ENCODE measurements around the gene TFF2. TPM values are rescaled to one million over a fixed set of nuclear protein-coding genes. Genes with fewer than 3 reads are reported as not detected.

Gene TFF2
- total RNA-seq, 2 experiments from 2014 or later: not detected

DNA sequence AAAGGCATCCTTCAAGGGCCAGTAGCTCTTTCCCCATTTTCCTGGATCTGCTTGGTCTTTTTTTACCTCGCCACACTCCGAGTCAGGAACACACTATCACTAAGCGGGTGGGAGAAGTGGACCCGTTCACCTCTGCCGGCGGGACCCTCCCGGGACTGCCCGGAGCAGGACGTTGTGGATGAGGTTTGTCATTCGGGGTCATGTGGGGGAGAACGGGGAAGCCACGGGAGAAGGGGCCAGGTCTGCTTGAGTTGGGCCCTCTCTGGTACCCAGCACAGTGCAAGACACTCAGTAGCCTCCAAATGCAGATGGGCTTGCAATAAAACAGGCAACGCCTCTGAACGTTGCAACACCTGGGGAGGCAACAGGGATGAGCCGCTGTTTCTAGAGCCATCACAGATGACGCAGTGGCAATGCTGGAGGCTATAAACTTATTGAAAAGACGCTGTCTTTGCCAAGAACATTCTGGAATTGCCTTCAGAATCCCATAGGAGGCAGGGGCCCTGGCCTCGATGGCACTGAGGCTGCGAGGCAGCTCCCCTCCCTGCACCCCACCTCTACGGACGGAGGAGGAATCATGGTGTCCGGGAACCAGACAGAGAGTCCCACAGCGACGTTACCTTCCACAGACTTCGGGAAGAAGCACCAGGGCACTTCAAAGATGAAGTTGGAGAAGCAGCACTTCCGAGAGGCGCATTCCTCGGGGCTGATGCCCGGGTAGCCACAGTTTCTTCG lies 3.8 kb downstream of the TFF2 start:
- POLR2A ChIA-PET: no interaction called here
- no peak for DNase-seq
- CTCF ChIA-PET: interaction anchor here (1.6 kb wide), 1 partner anchor 57 kb away, joined by 3 read pairs; the partner anchor contains the start of gene UBASH3A
- Mint-ChIP-seq H3K36me3 (ENCODE audit: low read depth) (no peaks in the 10 kb centered on the region), H3K9me3 (no peaks in the 10 kb centered on the region), H3K4me1 (no peaks in the 10 kb centered on the region), H3K27me3 (no peaks in the 10 kb centered on the region), H3K27ac (no peak overlapping the region), H3K4me3 (no peak overlapping the region)

DNA sequence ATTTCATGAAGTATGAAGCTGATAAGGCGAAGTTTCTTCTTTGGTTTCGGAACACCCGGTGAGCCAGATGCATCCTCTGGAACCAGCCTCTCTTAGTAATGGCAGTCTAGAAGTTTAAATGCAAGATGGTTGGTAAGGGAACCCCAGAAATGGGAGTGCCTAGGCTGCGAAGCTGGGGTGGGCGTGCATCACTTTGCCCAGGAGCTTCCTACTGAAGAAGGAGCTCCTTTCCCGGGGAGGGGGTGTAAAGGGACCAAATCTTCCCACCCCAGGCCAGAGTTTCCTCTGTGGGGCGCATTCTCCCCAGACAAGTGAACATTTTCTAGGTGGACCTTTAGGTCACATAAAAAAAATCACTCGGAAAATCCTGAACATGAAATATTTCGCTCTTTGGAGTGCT lies 4.4 kb downstream of the TFF2 start:
- Mint-ChIP-seq H3K4me3 (no peak overlapping the region), H3K27ac (no peak overlapping the region), H3K4me1 (no peaks in the 10 kb centered on the region), H3K36me3 (ENCODE audit: low read depth) (no peaks in the 10 kb centered on the region), H3K9me3 (no peaks in the 10 kb centered on the region), H3K27me3 (no peaks in the 10 kb centered on the region)
- POLR2A ChIA-PET: no interaction called here
- no peak for DNase-seq
- CTCF ChIA-PET: interaction anchor here (1.6 kb wide), 1 partner anchor 58 kb away, joined by 3 read pairs; the partner anchor contains the start of gene UBASH3A

- H3K4me1 Mint-ChIP-seq: no peaks in the 10 kb centered on the region
- H3K4me3 Mint-ChIP-seq: no peak overlapping the region
- CTCF ChIA-PET: no interaction called here
- POLR2A ChIA-PET: no interaction called here
- no peak for DNase-seq
- no peak overlapping the region for H3K27ac Mint-ChIP-seq
- no peaks in the 10 kb centered on the region for H3K27me3 Mint-ChIP-seq
- H3K9me3 Mint-ChIP-seq: no peaks in the 10 kb centered on the region
- H3K36me3 Mint-ChIP-seq (ENCODE audit: low read depth): no peaks in the 10 kb centered on the region
Measured at GRCh38 chr21:42344631-42345030, 6.2 kb downstream of the TFF2 start.

GRCh38 chr21:42343963-42344510 lies 6.8 kb downstream of the TFF2 start:
- Mint-ChIP-seq H3K9me3 (no peaks in the 10 kb centered on the region), H3K36me3 (ENCODE audit: low read depth) (no peaks in the 10 kb centered on the region), H3K27ac (no peak overlapping the region), H3K27me3 (no peaks in the 10 kb centered on the region), H3K4me3 (no peak overlapping the region), H3K4me1 (no peaks in the 10 kb centered on the region)
- CTCF ChIA-PET: no interaction called here
- DNase-seq: no peak
- POLR2A ChIA-PET: no interaction called here

GRCh38 chr21:42343556-42343955 lies 7.2 kb downstream of the TFF2 start:
- H3K27ac Mint-ChIP-seq: no peak overlapping the region
- no peak overlapping the region for H3K4me3 Mint-ChIP-seq
- H3K4me1 Mint-ChIP-seq: peaks cover 2% of the 10 kb centered on the region
- DNase-seq: no peak
- H3K36me3 Mint-ChIP-seq (ENCODE audit: low read depth): no peaks in the 10 kb centered on the region
- no peaks in the 10 kb centered on the region for H3K27me3 Mint-ChIP-seq
- POLR2A ChIA-PET: no interaction called here
- no peaks in the 10 kb centered on the region for H3K9me3 Mint-ChIP-seq
- CTCF ChIA-PET: no interaction called here

DNA sequence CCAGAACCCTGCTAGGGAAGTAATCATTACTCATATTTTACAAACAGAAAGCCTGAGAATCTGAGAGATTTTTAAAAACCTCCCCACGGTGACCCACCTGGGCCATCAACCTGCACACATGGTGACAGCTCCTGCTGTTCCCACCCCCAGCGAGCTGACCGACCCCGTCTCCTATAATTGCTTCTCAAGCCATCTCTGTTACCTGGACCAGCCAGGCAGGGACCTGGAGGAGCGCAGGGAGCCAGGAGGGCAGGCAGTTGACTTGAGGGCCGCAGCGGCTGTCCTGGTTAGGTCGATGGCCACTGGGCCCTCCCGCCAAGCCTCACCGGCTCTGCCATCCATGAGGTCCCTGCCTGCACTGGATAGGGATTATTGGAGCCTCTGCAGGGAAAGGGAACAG lies 7.7 kb downstream of the TFF2 start:
- CTCF ChIA-PET: interaction anchor here (1.0 to 1.1 kb wide), 2 partner anchors 10 to 107 kb away, joined by 3 read pairs; no protein-coding TSS in a partner anchor
- H3K36me3 Mint-ChIP-seq (ENCODE audit: low read depth): no peaks in the 10 kb centered on the region
- POLR2A ChIA-PET: interaction anchor here (0.6 kb wide), 1 partner anchor 172 kb away, joined by 3 read pairs; no protein-coding TSS in a partner anchor
- H3K9me3 Mint-ChIP-seq: no peaks in the 10 kb centered on the region
- peaks cover 5% of the 10 kb centered on the region for H3K4me1 Mint-ChIP-seq
- H3K4me3 Mint-ChIP-seq: no peak overlapping the region
- no peak for DNase-seq
- no peaks in the 10 kb centered on the region for H3K27me3 Mint-ChIP-seq
- H3K27ac Mint-ChIP-seq: no peak overlapping the region

DNA sequence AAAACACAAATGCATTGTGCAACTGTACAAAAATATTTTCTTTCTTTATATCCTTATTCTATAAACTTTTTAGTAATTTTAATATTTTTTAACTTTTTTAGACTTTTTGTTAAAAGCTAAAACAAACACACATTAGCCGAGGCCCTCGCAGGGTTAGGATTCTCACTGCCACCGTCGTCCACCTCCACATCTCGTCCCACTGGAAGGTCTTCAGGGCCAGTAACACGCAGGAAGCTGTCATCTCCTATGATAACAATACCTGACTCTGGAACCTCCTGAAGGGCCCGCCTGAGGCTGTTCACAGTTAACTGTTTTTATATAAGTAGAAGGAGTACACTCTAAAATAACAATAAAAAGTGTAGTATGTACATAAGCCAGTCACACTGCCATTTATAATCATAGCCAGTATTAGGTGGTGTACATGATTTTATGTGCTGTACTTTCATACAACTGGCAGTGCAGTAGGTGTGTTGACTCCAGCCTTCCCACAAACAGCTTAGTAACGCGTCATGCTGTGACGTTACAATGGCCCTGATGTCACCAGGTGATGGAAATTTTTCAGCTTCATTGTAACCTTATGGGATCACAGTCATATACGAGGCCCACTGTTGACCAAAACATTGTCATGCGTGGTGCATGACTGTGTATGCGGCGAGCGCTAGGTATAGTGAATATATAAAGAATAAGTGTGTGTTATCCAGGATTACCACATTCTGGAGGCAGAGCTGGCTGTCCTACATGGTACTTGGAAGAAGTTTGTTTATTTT lies 8.8 kb downstream of the TFF2 start:
- H3K27me3 Mint-ChIP-seq: peaks cover 7% of the 10 kb centered on the region
- H3K36me3 Mint-ChIP-seq (ENCODE audit: low read depth): no peaks in the 10 kb centered on the region
- H3K4me1 Mint-ChIP-seq: peaks cover 12% of the 10 kb centered on the region
- H3K4me3 Mint-ChIP-seq: no peak overlapping the region
- ChIA-PET CTCF (interaction anchor here (0.6 to 1.1 kb wide), 5 partner anchors 11 to 109 kb away, joined by 3 read pairs; no protein-coding TSS in a partner anchor), POLR2A (no interaction called here)
- no peak overlapping the region for H3K27ac Mint-ChIP-seq
- H3K9me3 Mint-ChIP-seq: no peaks in the 10 kb centered on the region
- no peak for DNase-seq

GRCh38 chr21:42340187-42341050 lies 10.4 kb downstream of the TFF2 start:
- H3K27ac Mint-ChIP-seq: no peak overlapping the region
- peaks cover 16% of the 10 kb centered on the region for H3K27me3 Mint-ChIP-seq
- no peaks in the 10 kb centered on the region for H3K9me3 Mint-ChIP-seq
- H3K4me1 Mint-ChIP-seq: peaks cover 12% of the 10 kb centered on the region
- POLR2A ChIA-PET: no interaction called here
- no peak overlapping the region for H3K4me3 Mint-ChIP-seq
- DNase-seq: no peak
- no peaks in the 10 kb centered on the region for H3K36me3 Mint-ChIP-seq (ENCODE audit: low read depth)
- CTCF ChIA-PET: interaction anchor here (0.6 to 1.3 kb wide), 4 partner anchors 41 to 529 kb away, joined by 3 read pairs; no protein-coding TSS in a partner anchor

GRCh38 chr21:42338729-42339715 lies 11.8 kb downstream of the TFF2 start:
- ChIA-PET POLR2A (interaction anchor here (0.7 kb wide), 1 partner anchor 65 kb away, joined by 3 read pairs; the partner anchor contains the start of gene UBASH3A), CTCF (interaction anchor here (0.7 to 1.7 kb wide), 11 partner anchors 11 to 198 kb away, joined by 3 to 5 read pairs (median 3); partner anchors contain the start of gene UBASH3A)
- Mint-ChIP-seq H3K4me1 (peaks cover 12% of the 10 kb centered on the region), H3K9me3 (no peaks in the 10 kb centered on the region), H3K27me3 (peaks cover 16% of the 10 kb centered on the region), H3K36me3 (ENCODE audit: low read depth) (no peaks in the 10 kb centered on the region), H3K4me3 (no peak overlapping the region), H3K27ac (no peak overlapping the region)
- DNase-seq: no peak

DNA sequence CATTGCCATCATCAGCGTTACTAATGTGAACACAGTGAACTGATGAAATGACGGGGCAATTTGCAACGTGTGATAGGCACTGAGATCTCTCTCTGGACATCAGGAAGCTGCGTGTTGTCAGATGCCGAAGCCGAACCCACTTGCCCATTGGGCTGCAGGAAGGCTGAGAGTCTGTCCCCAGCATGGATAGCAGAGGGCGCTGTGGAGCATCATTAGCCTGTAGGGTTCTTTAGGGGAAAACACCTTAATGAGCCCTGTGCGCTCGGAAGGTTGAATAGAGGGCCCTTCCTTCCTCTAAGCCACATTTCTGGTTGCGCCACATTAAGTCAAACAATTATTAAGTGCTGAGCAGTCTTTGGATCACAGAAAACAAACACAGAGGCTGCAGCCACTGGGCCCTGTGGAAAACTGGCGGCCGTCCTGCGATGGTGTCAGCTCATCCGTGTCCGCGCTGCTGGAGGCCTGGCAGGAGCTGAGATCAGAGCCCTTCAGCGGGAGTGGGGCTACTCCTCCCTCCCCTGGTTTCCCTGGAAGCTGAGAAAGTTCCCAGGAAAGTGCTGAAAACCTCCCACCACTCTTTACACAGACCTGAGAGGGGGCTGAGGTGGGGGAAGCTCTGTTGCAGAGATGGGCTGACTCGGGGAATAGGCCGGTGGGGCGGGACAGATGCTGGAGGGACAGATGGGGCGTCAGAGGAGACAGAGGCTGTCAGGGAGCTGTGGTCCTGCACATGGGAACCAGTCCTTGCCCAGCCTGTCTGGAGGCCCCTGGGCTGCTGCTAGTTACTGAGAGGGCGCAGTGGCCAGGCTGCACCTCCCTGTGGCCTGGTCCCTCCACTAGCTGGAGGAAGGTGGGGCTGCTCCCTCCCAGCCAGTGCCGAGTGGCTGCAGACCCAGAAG lies 12.7 kb downstream of the TFF2 start:
- H3K36me3 Mint-ChIP-seq (ENCODE audit: low read depth): no peaks in the 10 kb centered on the region
- no peak overlapping the region for H3K4me3 Mint-ChIP-seq
- H3K27me3 Mint-ChIP-seq: peaks cover 16% of the 10 kb centered on the region
- POLR2A ChIA-PET: interaction anchor here (0.6 kb wide), 1 partner anchor 67 kb away, joined by 6 read pairs; no protein-coding TSS in a partner anchor
- H3K4me1 Mint-ChIP-seq: peaks cover 12% of the 10 kb centered on the region
- CTCF ChIA-PET: interaction anchor here (0.7 to 1.7 kb wide), 12 partner anchors 10 to 198 kb away, joined by 3 to 5 read pairs (median 4); partner anchors contain the start of gene UBASH3A
- H3K9me3 Mint-ChIP-seq: no peaks in the 10 kb centered on the region
- peak; percentile 86 for DNase-seq
- no peak overlapping the region for H3K27ac Mint-ChIP-seq

DNA sequence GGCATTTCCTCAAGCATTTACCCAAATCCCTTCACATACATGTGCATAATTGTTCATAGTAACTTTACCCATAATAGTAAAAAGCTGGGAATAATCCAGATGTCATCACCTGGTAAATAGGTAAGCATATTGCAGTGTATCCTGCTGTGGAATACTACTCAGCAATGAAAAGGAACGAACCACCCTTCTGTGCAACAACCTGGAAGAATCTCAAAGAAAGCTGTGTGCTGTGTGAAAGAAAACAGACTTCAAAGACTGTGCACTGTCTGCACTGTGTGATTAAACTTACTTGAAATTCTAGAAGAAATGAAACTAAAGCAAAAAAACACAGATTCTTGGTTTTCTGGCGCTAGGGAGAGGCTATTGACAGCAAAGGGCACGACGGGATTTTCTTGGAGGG lies 13.5 kb downstream of the TFF2 start:
- Mint-ChIP-seq H3K4me3 (no peak overlapping the region), H3K9me3 (peaks cover 2% of the 10 kb centered on the region), H3K27me3 (peaks cover 22% of the 10 kb centered on the region), H3K4me1 (peaks cover 12% of the 10 kb centered on the region), H3K27ac (no peak overlapping the region), H3K36me3 (ENCODE audit: low read depth) (no peaks in the 10 kb centered on the region)
- ChIA-PET CTCF (interaction anchor here (1.1 to 1.7 kb wide), 5 partner anchors 27 to 131 kb away, joined by 3 to 5 read pairs (median 4); partner anchors contain the start of gene UBASH3A), POLR2A (no interaction called here)
- DNase-seq: no peak

Data from activated CD4-positive, alpha-beta T cell treated with anti-CD3 and anti-CD28 coated beads, Interleukin-2, amount 10 ng/mL, durations not matched to agents 7 days and 5 days (primary cell).